ENCODE measurements around the gene PLXNA3. TPM values are rescaled to one million over a fixed set of nuclear protein-coding genes. Genes with fewer than 3 reads are reported as not detected.

PLXNA3 gene
- total and polyA plus RNA-seq, 2 experiments from 2014 or later, result 2.7 to 5.4 TPM

- H3K9me3 Mint-ChIP-seq, result no peaks in the 10 kb centered on the region
- H3K27ac ChIP-seq (ENCODE audit: low read depth), result no peak overlapping the region
- H3K4me3 ChIP-seq, result peak overlapping the region; percentile 60
Observed at GRCh38 chrX:154437971-154438893, 19.8 kb upstream of the PLXNA3 start.

More at GRCh38 chrX:154437971-154438893, 19.8 kb upstream of the PLXNA3 start:
- Histone ChIP-seq H3K9me2 (ENCODE audit: insufficient read depth) (no peaks in the 10 kb centered on the region), H4K20me1 (replicated peaks; ENCODE audit: insufficient read depth) (no peaks in the 10 kb centered on the region), H3F3A (replicated peaks; ENCODE audit: low read depth) (no peaks in the 10 kb centered on the region), H3K36me3 (ENCODE audit: insufficient read depth) (no peaks in the 10 kb centered on the region), H3K4me1 (ENCODE audit: insufficient read depth) (no peaks in the 10 kb centered on the region), H3K4me2 (peak overlapping the region; percentile 76), H3K27me3 (ENCODE audit: insufficient read depth) (no peaks in the 10 kb centered on the region), H3K79me2 (replicated peaks; ENCODE audit: insufficient read depth) (peaks cover 13% of the 10 kb centered on the region), H2AFZ (no peak overlapping the region)
- ATAC-seq (no peak), DNase-seq (ENCODE audit: low spot score) (no peak)
- H3K4me1 Mint-ChIP-seq, result peaks cover 16% of the 10 kb centered on the region
- no peak overlapping the region for H3K27ac Mint-ChIP-seq
- peak overlapping the region; percentile 85 for H3K4me3 Mint-ChIP-seq
- H3K27me3 Mint-ChIP-seq (ENCODE audit: insufficient read depth, low read depth, poor library complexity), result peaks cover 4% of the 10 kb centered on the region
- peaks cover 31% of the 10 kb centered on the region for H3K36me3 Mint-ChIP-seq (ENCODE audit: low read depth)
- TF ChIP-seq EZH2phosphoT487 (IDR thresholded peaks at IDR 0.05; ENCODE audit: unreplicated experiment) (no peak), EZH2 (IDR thresholded peaks at IDR 0.05; ENCODE audit: low read depth, unreplicated experiment) (no peak), POLR2AphosphoS5 (IDR thresholded peaks at IDR 0.05; ENCODE audit: low read depth) (no peak), ZNF462 (CRISPR knock-in tag; IDR thresholded peaks at IDR 0.05) (no peak), ZNF114 (CRISPR knock-in tag; IDR thresholded peaks at IDR 0.05) (no peak), STAT1 (IDR thresholded peaks at IDR 0.05; ENCODE audit: unreplicated experiment) (no peak), CTCF (conservative IDR thresholded peaks at IDR 0.05; ENCODE audit: low read depth in 2 of 2) (no peak), REST (IDR thresholded peaks at IDR 0.05; ENCODE audit: unreplicated experiment) (no peak), ETS1 (IDR thresholded peaks at IDR 0.05) (no peak)

Measured in GM23338 (cell line).